Measurements from ENCODE around the gene MESP2.

DNA sequence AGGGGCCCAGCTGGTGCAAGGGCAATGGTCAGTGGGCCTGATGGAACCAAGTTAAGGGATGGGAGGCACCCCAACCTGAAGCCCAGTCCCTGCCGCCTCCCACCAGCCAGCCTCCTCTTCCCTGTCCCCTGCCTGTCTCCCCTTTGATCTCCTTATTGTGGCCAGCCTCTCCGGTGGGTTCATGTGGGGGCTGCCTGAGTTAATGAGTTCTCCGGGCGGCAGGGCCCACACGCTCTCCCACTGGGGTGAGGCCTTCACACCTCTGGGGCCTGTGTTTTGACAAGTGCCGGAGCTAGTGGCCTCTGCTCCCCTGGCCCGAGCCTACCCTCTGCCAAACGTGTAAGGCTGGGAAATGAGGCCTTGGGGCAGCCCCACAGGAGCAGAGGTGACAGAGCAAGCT is 17.8 kb upstream of the MESP2 start:
- TF ChIP-seq, protein P1, sequence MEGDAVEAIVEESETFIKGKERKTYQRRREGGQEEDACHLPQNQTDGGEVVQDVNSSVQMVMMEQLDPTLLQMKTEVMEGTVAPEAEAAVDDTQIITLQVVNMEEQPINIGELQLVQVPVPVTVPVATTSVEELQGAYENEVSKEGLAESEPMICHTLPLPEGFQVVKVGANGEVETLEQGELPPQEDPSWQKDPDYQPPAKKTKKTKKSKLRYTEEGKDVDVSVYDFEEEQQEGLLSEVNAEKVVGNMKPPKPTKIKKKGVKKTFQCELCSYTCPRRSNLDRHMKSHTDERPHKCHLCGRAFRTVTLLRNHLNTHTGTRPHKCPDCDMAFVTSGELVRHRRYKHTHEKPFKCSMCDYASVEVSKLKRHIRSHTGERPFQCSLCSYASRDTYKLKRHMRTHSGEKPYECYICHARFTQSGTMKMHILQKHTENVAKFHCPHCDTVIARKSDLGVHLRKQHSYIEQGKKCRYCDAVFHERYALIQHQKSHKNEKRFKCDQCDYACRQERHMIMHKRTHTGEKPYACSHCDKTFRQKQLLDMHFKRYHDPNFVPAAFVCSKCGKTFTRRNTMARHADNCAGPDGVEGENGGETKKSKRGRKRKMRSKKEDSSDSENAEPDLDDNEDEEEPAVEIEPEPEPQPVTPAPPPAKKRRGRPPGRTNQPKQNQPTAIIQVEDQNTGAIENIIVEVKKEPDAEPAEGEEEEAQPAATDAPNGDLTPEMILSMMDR (IDR thresholded peaks at IDR 0.05): no peak
- TF ChIP-seq POLR2A (IDR thresholded peaks at IDR 0.05): no peak

Measured in ovary (tissue), 3 donors.